IMR-90 (cell line): ENCODE measurements around the gene CENPT.

Source experiments
- CHD1 ChIP-seq: IDR thresholded peaks from 2 replicates; pipeline ENCODE4 v1.6.1; 2012; ENCODE audit warnings: low read depth, low read length, improper control_type of control experiment
- CTCF ChIP-seq: conservative IDR thresholded peaks from 2 replicates; pipeline ENCODE4 v1.5.1; 2012; ENCODE audit warnings: mild to moderate bottlenecking, low read depth, low read length, improper control_type of control experiment
- FOS ChIP-seq: fragments of 150-350 bp; IDR thresholded peaks from 2 replicates; pipeline ENCODE4 v1.6.1; 2016; ENCODE audit warnings: low read depth, low read length
- MAFK ChIP-seq: IDR thresholded peaks from 2 replicates; pipeline ENCODE4 v1.6.1; 2012; ENCODE audit warnings: low read depth, low read length, improper control_type of control experiment
- MAZ ChIP-seq: IDR thresholded peaks from 2 replicates; pipeline ENCODE4 v1.6.1; 2012; ENCODE audit warnings: low read depth, mild to moderate bottlenecking, low read length, improper control_type of control experiment, moderate library complexity, borderline replicate concordance
- MXI1 ChIP-seq: IDR thresholded peaks from 2 replicates; pipeline ENCODE4 v1.6.1; 2012; ENCODE audit warnings: low read depth, mild to moderate bottlenecking, low read length, moderate library complexity, borderline replicate concordance
- POLR2A ChIP-seq: IDR thresholded peaks from 2 replicates; pipeline ENCODE4 v1.6.1; 2012; ENCODE audit warnings: mild to moderate bottlenecking, low read depth, low read length
- RAD21 ChIP-seq: IDR thresholded peaks from 2 replicates; pipeline ENCODE4 v1.6.1; 2012; ENCODE audit warnings: low read length, improper control_type of control experiment
- RCOR1 ChIP-seq: IDR thresholded peaks from 2 replicates; pipeline ENCODE4 v1.6.1; 2012; ENCODE audit warnings: mild to moderate bottlenecking, low read length, improper control_type of control experiment; ENCODE audit not compliant: insufficient replicate concordance
- SMC3 ChIP-seq: fragments of 150-350 bp; IDR thresholded peaks from 2 replicates; pipeline ENCODE4 v1.6.1; 2016; ENCODE audit warnings: low read depth, mild to moderate bottlenecking, antibody characterized with exemption, low read length, moderate library complexity
- TF ChIP-seq, protein P1 (sequence below): fragments of 150-350 bp; IDR thresholded peaks from 2 replicates; pipeline ENCODE4 v1.6.1; 2016; ENCODE audit warnings: low read depth, mild to moderate bottlenecking, low read length, moderate library complexity, borderline replicate concordance

DNA sequence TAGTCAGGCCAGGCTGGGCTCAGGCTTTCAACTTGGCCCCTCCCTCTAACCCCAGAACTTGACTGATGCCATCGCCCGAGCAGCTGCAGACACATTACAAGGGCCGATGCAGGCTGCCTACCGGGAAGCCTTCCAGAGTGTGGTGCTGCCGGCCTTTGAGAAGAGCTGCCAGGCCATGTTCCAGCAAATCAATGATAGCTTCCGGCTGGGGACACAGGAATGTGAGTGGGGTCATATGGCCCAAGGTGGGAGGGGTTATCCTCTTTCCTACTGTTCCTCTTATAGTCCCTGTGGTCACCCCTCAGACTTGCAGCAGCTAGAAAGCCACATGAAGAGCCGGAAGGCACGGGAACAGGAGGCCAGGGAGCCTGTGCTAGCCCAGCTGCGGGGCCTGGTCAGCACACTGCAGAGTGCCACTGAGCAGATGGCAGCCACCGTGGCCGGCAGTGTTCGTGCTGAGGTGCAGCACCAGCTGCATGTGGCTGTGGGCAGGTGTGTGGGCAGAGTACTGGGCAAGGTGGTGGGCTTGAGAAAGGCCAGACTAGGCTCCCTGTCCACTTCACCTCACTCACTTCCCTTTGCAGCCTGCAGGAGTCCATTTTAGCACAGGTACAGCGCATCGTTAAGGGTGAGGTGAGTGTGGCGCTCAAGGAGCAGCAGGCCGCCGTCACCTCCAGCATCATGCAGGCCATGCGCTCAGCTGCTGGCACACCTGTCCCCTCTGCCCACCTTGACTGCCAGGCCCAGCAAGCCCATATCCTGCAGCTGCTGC lies 35.1 kb upstream of the CENPT start:
- TF ChIP-seq POLR2A = no peak
- TF ChIP-seq CTCF = no peak
- TF ChIP-seq SMC3 = no peak
- no peak for TF ChIP-seq MAZ
- no peak for TF ChIP-seq RAD21
- TF ChIP-seq, protein P1, sequence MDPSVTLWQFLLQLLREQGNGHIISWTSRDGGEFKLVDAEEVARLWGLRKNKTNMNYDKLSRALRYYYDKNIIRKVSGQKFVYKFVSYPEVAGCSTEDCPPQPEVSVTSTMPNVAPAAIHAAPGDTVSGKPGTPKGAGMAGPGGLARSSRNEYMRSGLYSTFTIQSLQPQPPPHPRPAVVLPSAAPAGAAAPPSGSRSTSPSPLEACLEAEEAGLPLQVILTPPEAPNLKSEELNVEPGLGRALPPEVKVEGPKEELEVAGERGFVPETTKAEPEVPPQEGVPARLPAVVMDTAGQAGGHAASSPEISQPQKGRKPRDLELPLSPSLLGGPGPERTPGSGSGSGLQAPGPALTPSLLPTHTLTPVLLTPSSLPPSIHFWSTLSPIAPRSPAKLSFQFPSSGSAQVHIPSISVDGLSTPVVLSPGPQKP = no peak
- TF ChIP-seq MXI1 = no peak
- TF ChIP-seq MAFK = no peak
- TF ChIP-seq RCOR1 = no peak
- TF ChIP-seq CHD1 = no peak
- TF ChIP-seq FOS = no peak
